WTC11 (cell line): Measurements from ENCODE around the gene PIPOX. TPM values are rescaled to one million over a fixed set of nuclear protein-coding genes. Genes with fewer than 3 reads are reported as not detected.

Source experiments
- ATAC-seq: fragments of 200-7000 bp; cut with Tn5 transposase; 2 replicates; pipeline ENCODE4 v1.10.0; 2021; ENCODE audit warnings: mild to moderate bottlenecking, moderate library complexity
- CTCF ChIA-PET: fragments of 300-600 bp; sonication (Branson Sonifier 250); formaldehyde crosslinking; loops from one replicate; lab custom pipeline; 2021; ENCODE audit warnings: antibody characterized with exemption; lab: Charles Lee
- POLR2A ChIA-PET: fragments of 350-600 bp; sonication (Branson Sonifier 250); formaldehyde crosslinking; loops from one replicate; lab custom pipeline; 2021; ENCODE audit warnings: antibody characterized with exemption; lab: Charles Lee
- DNase-seq: peaks from one replicate; pipeline ENCODE4 v3.0.0; 2021; ENCODE audit warnings: low spot score
- H3K27ac Mint-ChIP-seq: 2 replicates; pipeline ENCODE4 v1.8.0; 2021; ENCODE audit warnings: mixed read lengths
- H3K27me3 Mint-ChIP-seq: 2 replicates; pipeline ENCODE4 v1.8.0; 2021; ENCODE audit warnings: low read depth, mild to moderate bottlenecking, moderate library complexity, mixed read lengths
- H3K36me3 Mint-ChIP-seq: 2 replicates; pipeline ENCODE4 v1.8.0; 2021; ENCODE audit warnings: mixed read lengths
- H3K4me1 Mint-ChIP-seq: 2 replicates; pipeline ENCODE4 v1.8.0; 2022; ENCODE audit warnings: mixed read lengths
- H3K4me3 Mint-ChIP-seq: 2 replicates; pipeline ENCODE4 v1.8.0; 2021; ENCODE audit warnings: mild to moderate bottlenecking, moderate library complexity, mixed read lengths
- H3K9me3 Mint-ChIP-seq: 2 replicates; pipeline ENCODE4 v1.8.0; 2021; ENCODE audit warnings: mixed read lengths
- AFF4 ChIP-seq: sonication (generic); formaldehyde crosslinking; IDR thresholded peaks from 2 replicates; pipeline ENCODE4 v1.8.1; 2023; ENCODE audit warnings: mild to moderate bottlenecking, missing genetic modification reagents, borderline replicate concordance
- ATF3 ChIP-seq: sonication (generic); formaldehyde crosslinking; conservative IDR thresholded peaks from 2 replicates; pipeline ENCODE4 v1.8.1; 2022; ENCODE audit warnings: mild to moderate bottlenecking, missing genetic modification reagents
- CBFB ChIP-seq: sonication (generic); formaldehyde crosslinking; IDR thresholded peaks from 2 replicates; pipeline ENCODE4 v1.8.1; 2022; ENCODE audit warnings: mild to moderate bottlenecking, low read depth, missing genetic modification reagents
- E2F4 ChIP-seq: sonication (generic); formaldehyde crosslinking; IDR thresholded peaks from 2 replicates; pipeline ENCODE4 v1.8.1; 2022; ENCODE audit warnings: low read depth, mild to moderate bottlenecking, moderate library complexity, missing genetic modification reagents, borderline replicate concordance
- FOXK1 ChIP-seq: sonication (generic); formaldehyde crosslinking; IDR thresholded peaks from 2 replicates; pipeline ENCODE4 v1.8.0; 2022; ENCODE audit warnings: mild to moderate bottlenecking, moderate library complexity, missing genetic modification reagents
- IRF1 ChIP-seq: sonication (generic); formaldehyde crosslinking; IDR thresholded peaks from 2 replicates; pipeline ENCODE4 v1.8.0; 2023; ENCODE audit warnings: missing genetic modification reagents
- MXD4 ChIP-seq: fragments of 250-450 bp; sonication (Bioruptor Pico); IDR thresholded peaks from 2 replicates; pipeline ENCODE4 v1.8.0; 2021; ENCODE audit warnings: mild to moderate bottlenecking, moderate library complexity, borderline replicate concordance
- RELA ChIP-seq: sonication (generic); formaldehyde crosslinking; IDR thresholded peaks from 2 replicates; pipeline ENCODE4 v1.8.1; 2022; ENCODE audit warnings: missing genetic modification reagents, mild to moderate bottlenecking, borderline replicate concordance
- TCF7 ChIP-seq: sonication (generic); formaldehyde crosslinking; IDR thresholded peaks from 2 replicates; pipeline ENCODE4 v1.8.0; 2022; ENCODE audit warnings: mild to moderate bottlenecking, low read depth, missing genetic modification reagents, moderate library complexity
- ZBTB21 ChIP-seq: sonication (generic); formaldehyde crosslinking; IDR thresholded peaks from 2 replicates; pipeline ENCODE4 v1.8.1; 2023; ENCODE audit warnings: mild to moderate bottlenecking, missing genetic modification reagents, borderline replicate concordance
- ZNF219 ChIP-seq: sonication (generic); formaldehyde crosslinking; IDR thresholded peaks from 2 replicates; pipeline ENCODE4 v1.8.0; 2023; ENCODE audit warnings: missing genetic modification reagents, mild to moderate bottlenecking, borderline replicate concordance
- ZNF281 ChIP-seq: sonication (generic); formaldehyde crosslinking; IDR thresholded peaks from 2 replicates; pipeline ENCODE4 v1.8.0; 2023; ENCODE audit warnings: mild to moderate bottlenecking, missing genetic modification reagents
- ZNF425 ChIP-seq: fragments of 250-450 bp; sonication (Bioruptor Pico); conservative IDR thresholded peaks from 2 replicates; pipeline ENCODE4 v1.9.0; 2021; ENCODE audit warnings: mild to moderate bottlenecking
- ZSCAN18 ChIP-seq: fragments of 250-450 bp; sonication (Bioruptor Pico); IDR thresholded peaks from 2 replicates; pipeline ENCODE4 v2.1.2; 2022; ENCODE audit warnings: mild to moderate bottlenecking, moderate library complexity
- total RNA-seq: library from RNA; stranded (reverse); gene quantifications from 3 replicates; pipeline ENCODE4 v1.2.3, GENCODE V29; 2021

Gene PIPOX
- total RNA-seq, 1 experiment from 2014 or later: 34.2 TPM

- Mint-ChIP-seq H3K27me3 (no peaks in the 10 kb centered on the region), H3K9me3 (no peaks in the 10 kb centered on the region), H3K27ac (peak overlapping the region; percentile 98), H3K36me3 (peaks cover 18% of the 10 kb centered on the region)
- TF ChIP-seq E2F4 (CRISPR knock-in tag) (no peak), ZBTB21 (CRISPR knock-in tag) (no peak), FOXK1 (no peak), ZNF425 (CRISPR knock-in tag) (no peak), IRF1 (CRISPR knock-in tag) (no peak), RELA (no peak), AFF4 (CRISPR knock-in tag) (no peak), ZNF219 (CRISPR knock-in tag) (no peak), ATF3 (CRISPR knock-in tag) (no peak), CBFB (CRISPR knock-in tag) (no peak), ZSCAN18 (CRISPR knock-in tag) (no peak), TCF7 (CRISPR knock-in tag) (no peak), MXD4 (CRISPR knock-in tag) (no peak), ZNF281 (CRISPR knock-in tag) (no peak)
- TF ChIP-seq, all 79 proteins: peak for 0
- Mint-ChIP-seq H3K4me3 (peak overlapping the region; percentile 41), H3K4me1 (peaks cover 69% of the 10 kb centered on the region)
- DNase-seq: no peak
- POLR2A ChIA-PET: interaction anchor here (0.5 to 1.2 kb wide), 2 partner anchors 10 to 48 kb away, joined by 3 to 4 read pairs; no protein-coding TSS in a partner anchor
- CTCF ChIA-PET: interaction anchor here (0.6 to 2.7 kb wide), 11 partner anchors 26 to 136 kb away, joined by 3 to 21 read pairs (median 6); partner anchors contain the start of gene MYO18A
- no peak for ATAC-seq
Observed at GRCh38 chr17:29043539-29044145, 701 bp downstream of the PIPOX start.
